Thymus (tissue), 11 donors: ENCODE data around the gene PLSCR1. TPM values are rescaled to one million over a fixed set of nuclear protein-coding genes. Genes with fewer than 3 reads are reported as not detected.
A peak's percentile ranks its signal among the peaks of the same experiment; 100 is the strongest.

Experiments used
- DNase-seq, 9 donors: peaks; one replicate each; pipeline ENCODE4 v3.0.0-alpha.2; 2013; ENCODE audit warnings: low spot score in 9 of 9, low read depth in 6 of 9, missing footprints in 1 of 9
- H3K27ac ChIP-seq, 2 donors: one replicate each; pipeline ENCODE4 v1.5.1; 2013; ENCODE audit warnings: control low read depth in 1 of 2, low read depth in 1 of 2, low read length in 1 of 2, mild to moderate bottlenecking in 1 of 2, moderate library complexity in 1 of 2
- H3K27me3 ChIP-seq, 2 donors: one replicate each; pipeline ENCODE4 v1.5.1; 2013; ENCODE audit warnings: low read length in 1 of 2; ENCODE audit not compliant: control insufficient read depth in 2 of 2, insufficient read depth in 1 of 2
- H3K36me3 ChIP-seq, 2 donors: one replicate each; pipeline ENCODE4 v1.5.1; 2013; ENCODE audit warnings: low read length in 1 of 2, mild to moderate bottlenecking in 1 of 2, moderate library complexity in 1 of 2; ENCODE audit not compliant: control insufficient read depth in 2 of 2, insufficient read depth in 2 of 2
- H3K4me1 ChIP-seq, 2 donors: one replicate each; pipeline ENCODE4 v1.5.1; 2013; ENCODE audit warnings: low read length in 2 of 2; ENCODE audit not compliant: control insufficient read depth in 2 of 2, insufficient read depth in 2 of 2
- H3K4me3 ChIP-seq, 2 donors: one replicate each; pipeline ENCODE4 v1.5.1; 2013; ENCODE audit warnings: low read length in 2 of 2, control low read depth in 1 of 2, mild to moderate bottlenecking in 1 of 2
- H3K9me3 ChIP-seq, 2 donors: one replicate each; pipeline ENCODE4 v1.5.1; 2013; ENCODE audit warnings: low read length in 1 of 2, mild to moderate bottlenecking in 1 of 2; ENCODE audit not compliant: control insufficient read depth in 2 of 2, insufficient read depth in 1 of 2
- WGBS: extraction: QIAGEN DNeasy Blood & Tissue Kit; methylation state at CpG from one replicate; pipeline ENCODE4 v1.1.7; 2013; 5-methylcytosine and 5-hydroxymethylcytosine counted together
- polyA plus RNA-seq: library from polyadenylated mRNA; stranded (reverse); fragments of 200-250 nt; gene quantifications from one replicate; pipeline ENCODE4 v1.2.3, GENCODE V29; 2013
- total RNA-seq: library from RNA; stranded (reverse); fragments of 120-200 nt; gene quantifications from one replicate; pipeline ENCODE4 v1.2.4, GENCODE V29; 2013
- donor health status: healthy.

Gene PLSCR1
- total and polyA plus RNA-seq, 2 donors, result 84.7 to 98.8 TPM

GRCh38 chr3:146543461-146544001 lies 876 bp downstream of the PLSCR1 start:
- peak overlapping the region; percentile 76 to 82 for H3K4me3 ChIP-seq
- H3K27me3 ChIP-seq, result no peaks in the 10 kb centered on the region
- WGBS, result 12% methylated on average over 10 of the region's 10 CpGs
- peaks cover 0 to 9% of the 10 kb centered on the region in 2 donors for H3K4me1 ChIP-seq
- DNase-seq, result peak in 1 of 9 donors; percentile 13
- peaks cover 0 to 7% of the 10 kb centered on the region in 2 donors for H3K36me3 ChIP-seq
- H3K9me3 ChIP-seq, result no peaks in the 10 kb centered on the region
- H3K27ac ChIP-seq, result peak overlapping the region; percentile 85 to 90

- Histone ChIP-seq H3K4me1 (peaks cover 0 to 9% of the 10 kb centered on the region in 2 donors), H3K36me3 (peaks cover 0 to 7% of the 10 kb centered on the region in 2 donors), H3K27me3 (no peaks in the 10 kb centered on the region), H3K9me3 (no peaks in the 10 kb centered on the region), H3K4me3 (peak overlapping the region; percentile 76 to 82), H3K27ac (peak overlapping the region in 1 of 2 donors; percentile 90)
- DNase-seq, result peak in 1 of 9 donors; percentile 53
- 46% methylated on average over 2 of the region's 2 CpGs for WGBS
These were observed 1.4 kb downstream of the PLSCR1 start for GRCh38 chr3:146542978-146543377.

GRCh38 chr3:146542179-146542578 lies 2.2 kb downstream of the PLSCR1 start:
- WGBS, result 88% methylated on average over 2 of the region's 2 CpGs
- no peaks in the 10 kb centered on the region for H3K9me3 ChIP-seq
- no peak for DNase-seq
- H3K4me3 ChIP-seq, result no peak overlapping the region
- H3K4me1 ChIP-seq, result peaks cover 0 to 9% of the 10 kb centered on the region in 2 donors
- H3K36me3 ChIP-seq, result peaks cover 0 to 11% of the 10 kb centered on the region in 2 donors
- H3K27me3 ChIP-seq, result no peaks in the 10 kb centered on the region
- H3K27ac ChIP-seq, result peak overlapping the region in 1 of 2 donors; percentile 23

GRCh38 chr3:146540978-146541377 lies 3.4 kb downstream of the PLSCR1 start:
- WGBS, result 91% methylated on average over 1 of the region's 1 CpG
- no peak for DNase-seq
- Histone ChIP-seq H3K27me3 (no peaks in the 10 kb centered on the region), H3K4me1 (peaks cover 0 to 9% of the 10 kb centered on the region in 2 donors), H3K36me3 (peaks cover 0 to 11% of the 10 kb centered on the region in 2 donors), H3K27ac (peak overlapping the region in 1 of 2 donors; percentile 3), H3K9me3 (no peaks in the 10 kb centered on the region), H3K4me3 (no peak overlapping the region)

- no peak overlapping the region for H3K4me3 ChIP-seq
- no peaks in the 10 kb centered on the region for H3K9me3 ChIP-seq
- H3K27ac ChIP-seq, result no peak overlapping the region
- WGBS, result 36% methylated on average over 1 of the region's 1 CpG
- H3K36me3 ChIP-seq, result peaks cover 0 to 11% of the 10 kb centered on the region in 2 donors
- no peaks in the 10 kb centered on the region for H3K27me3 ChIP-seq
- peak in 1 of 9 donors; percentile 29 for DNase-seq
- peaks cover 0 to 9% of the 10 kb centered on the region in 2 donors for H3K4me1 ChIP-seq
These were observed 4.2 kb downstream of the PLSCR1 start for GRCh38 chr3:146540236-146540635.

GRCh38 chr3:146539315-146539714 lies 5.1 kb downstream of the PLSCR1 start:
- peaks cover 0 to 9% of the 10 kb centered on the region in 2 donors for H3K4me1 ChIP-seq
- H3K27ac ChIP-seq, result no peak overlapping the region
- 96% methylated on average over 3 of the region's 3 CpGs for WGBS

GRCh38 chr3:146537603-146538002 lies 6.8 kb downstream of the PLSCR1 start:
- H3K27ac ChIP-seq, result no peak overlapping the region
- no peak overlapping the region for H3K4me3 ChIP-seq
- no peaks in the 10 kb centered on the region for H3K9me3 ChIP-seq
- no peaks in the 10 kb centered on the region for H3K27me3 ChIP-seq
- WGBS, result 98% methylated on average over 3 of the region's 3 CpGs
- peaks cover 0 to 14% of the 10 kb centered on the region in 2 donors for H3K36me3 ChIP-seq
- H3K4me1 ChIP-seq, result peaks cover 0 to 3% of the 10 kb centered on the region in 2 donors
- DNase-seq, result no peak

More at GRCh38 chr3:146539315-146539714, 5.1 kb downstream of the PLSCR1 start:
- no peak for DNase-seq
- Histone ChIP-seq H3K36me3 (peaks cover 0 to 11% of the 10 kb centered on the region in 2 donors), H3K9me3 (no peaks in the 10 kb centered on the region), H3K27me3 (no peaks in the 10 kb centered on the region), H3K4me3 (no peak overlapping the region)

GRCh38 chr3:146536681-146537080 lies 7.7 kb downstream of the PLSCR1 start:
- no peaks in the 10 kb centered on the region for H3K4me1 ChIP-seq
- peaks cover 4 to 20% of the 10 kb centered on the region in 2 donors for H3K36me3 ChIP-seq
- H3K4me3 ChIP-seq, result no peak overlapping the region
- H3K9me3 ChIP-seq, result no peaks in the 10 kb centered on the region
- DNase-seq, result no peak
- no peaks in the 10 kb centered on the region for H3K27me3 ChIP-seq
- no peak overlapping the region for H3K27ac ChIP-seq

GRCh38 chr3:146532406-146532805 lies 12.0 kb downstream of the PLSCR1 start:
- Histone ChIP-seq H3K4me1 (no peaks in the 10 kb centered on the region), H3K36me3 (peaks cover 7 to 33% of the 10 kb centered on the region in 2 donors), H3K27me3 (no peaks in the 10 kb centered on the region), H3K27ac (no peak overlapping the region), H3K4me3 (no peak overlapping the region), H3K9me3 (no peaks in the 10 kb centered on the region)
- 93% methylated on average over 2 of the region's 2 CpGs for WGBS
- DNase-seq, result no peak
